ENCODE results near the gene OTUD7B. TPM values are rescaled to one million over a fixed set of nuclear protein-coding genes. Genes with fewer than 3 reads are reported as not detected.

Gene OTUD7B
- total and polyA plus RNA-seq, 9 of the 15 experiments (the other 6 are each of a cell fraction or from before 2014, with no cell fraction given): 0.96 to 18.8 (median 7.4) TPM

DNA sequence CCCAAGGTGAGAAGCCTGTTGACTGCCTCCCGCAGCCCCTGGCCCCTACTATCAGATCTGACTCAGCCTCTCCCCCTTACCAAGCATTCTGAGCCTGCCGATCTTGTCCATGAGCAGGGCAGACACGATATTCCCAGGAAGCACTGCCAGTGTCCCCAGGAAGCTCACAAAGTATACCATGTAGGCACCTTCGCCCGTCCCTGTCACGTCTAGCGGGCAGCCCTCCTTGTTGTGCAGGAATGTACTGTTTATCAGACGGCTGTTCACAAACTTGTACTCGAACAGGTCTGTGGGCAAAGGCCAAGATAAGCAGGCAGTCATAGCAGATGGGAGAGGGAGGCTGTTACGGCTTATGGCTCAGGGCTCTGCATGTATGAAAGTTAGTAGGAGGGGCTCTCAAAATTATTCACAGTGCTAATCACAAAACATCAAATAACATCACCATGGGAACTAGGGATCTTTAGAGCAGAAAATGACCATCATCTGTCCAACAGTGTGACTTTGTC is 103.9 kb downstream of the OTUD7B start (continued):
- TF ChIP-seq, protein P1, sequence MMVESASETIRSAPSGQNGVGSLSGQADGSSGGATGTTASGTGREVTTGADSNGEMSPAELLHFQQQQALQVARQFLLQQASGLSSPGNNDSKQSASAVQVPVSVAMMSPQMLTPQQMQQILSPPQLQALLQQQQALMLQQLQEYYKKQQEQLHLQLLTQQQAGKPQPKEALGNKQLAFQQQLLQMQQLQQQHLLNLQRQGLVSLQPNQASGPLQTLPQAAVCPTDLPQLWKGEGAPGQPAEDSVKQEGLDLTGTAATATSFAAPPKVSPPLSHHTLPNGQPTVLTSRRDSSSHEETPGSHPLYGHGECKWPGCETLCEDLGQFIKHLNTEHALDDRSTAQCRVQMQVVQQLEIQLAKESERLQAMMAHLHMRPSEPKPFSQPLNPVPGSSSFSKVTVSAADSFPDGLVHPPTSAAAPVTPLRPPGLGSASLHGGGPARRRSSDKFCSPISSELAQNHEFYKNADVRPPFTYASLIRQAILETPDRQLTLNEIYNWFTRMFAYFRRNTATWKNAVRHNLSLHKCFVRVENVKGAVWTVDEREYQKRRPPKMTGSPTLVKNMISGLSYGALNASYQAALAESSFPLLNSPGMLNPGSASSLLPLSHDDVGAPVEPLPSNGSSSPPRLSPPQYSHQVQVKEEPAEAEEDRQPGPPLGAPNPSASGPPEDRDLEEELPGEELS (CRISPR knock-in tag; IDR thresholded peaks at IDR 0.05; ENCODE audit: borderline replicate concordance): no peak
- TF ChIP-seq NEUROD1 (IDR thresholded peaks at IDR 0.05; ENCODE audit: borderline replicate concordance, low read depth, low read length, partially characterized antibody) (no peak), ZNF561 (CRISPR knock-in tag; conservative IDR thresholded peaks at IDR 0.05) (no peak), ZNF197 (CRISPR knock-in tag; IDR thresholded peaks at IDR 0.05; ENCODE audit: low read depth) (no peak), ELF2 (CRISPR knock-in tag; IDR thresholded peaks at IDR 0.05) (no peak), MED1 (CRISPR knock-in tag; IDR thresholded peaks at IDR 0.05; ENCODE audit: borderline replicate concordance) (no peak), ZNF232 (CRISPR knock-in tag; IDR thresholded peaks at IDR 0.05) (no peak), SIRT6 (IDR thresholded peaks at IDR 0.05; ENCODE audit: low read depth, low read length) (no peak), BRF1 (IDR thresholded peaks at IDR 0.05; ENCODE audit: borderline replicate concordance, extremely low read depth, insufficient read length) (no peak), TEAD1 (CRISPR knock-in tag; IDR thresholded peaks at IDR 0.05) (peak in 1 of 2 experiments; percentile 82; a peak in 2 of 4 replicates), POLR2A (conservative IDR thresholded peaks at IDR 0.05) (no peak)
- TF ChIP-seq, protein P2, sequence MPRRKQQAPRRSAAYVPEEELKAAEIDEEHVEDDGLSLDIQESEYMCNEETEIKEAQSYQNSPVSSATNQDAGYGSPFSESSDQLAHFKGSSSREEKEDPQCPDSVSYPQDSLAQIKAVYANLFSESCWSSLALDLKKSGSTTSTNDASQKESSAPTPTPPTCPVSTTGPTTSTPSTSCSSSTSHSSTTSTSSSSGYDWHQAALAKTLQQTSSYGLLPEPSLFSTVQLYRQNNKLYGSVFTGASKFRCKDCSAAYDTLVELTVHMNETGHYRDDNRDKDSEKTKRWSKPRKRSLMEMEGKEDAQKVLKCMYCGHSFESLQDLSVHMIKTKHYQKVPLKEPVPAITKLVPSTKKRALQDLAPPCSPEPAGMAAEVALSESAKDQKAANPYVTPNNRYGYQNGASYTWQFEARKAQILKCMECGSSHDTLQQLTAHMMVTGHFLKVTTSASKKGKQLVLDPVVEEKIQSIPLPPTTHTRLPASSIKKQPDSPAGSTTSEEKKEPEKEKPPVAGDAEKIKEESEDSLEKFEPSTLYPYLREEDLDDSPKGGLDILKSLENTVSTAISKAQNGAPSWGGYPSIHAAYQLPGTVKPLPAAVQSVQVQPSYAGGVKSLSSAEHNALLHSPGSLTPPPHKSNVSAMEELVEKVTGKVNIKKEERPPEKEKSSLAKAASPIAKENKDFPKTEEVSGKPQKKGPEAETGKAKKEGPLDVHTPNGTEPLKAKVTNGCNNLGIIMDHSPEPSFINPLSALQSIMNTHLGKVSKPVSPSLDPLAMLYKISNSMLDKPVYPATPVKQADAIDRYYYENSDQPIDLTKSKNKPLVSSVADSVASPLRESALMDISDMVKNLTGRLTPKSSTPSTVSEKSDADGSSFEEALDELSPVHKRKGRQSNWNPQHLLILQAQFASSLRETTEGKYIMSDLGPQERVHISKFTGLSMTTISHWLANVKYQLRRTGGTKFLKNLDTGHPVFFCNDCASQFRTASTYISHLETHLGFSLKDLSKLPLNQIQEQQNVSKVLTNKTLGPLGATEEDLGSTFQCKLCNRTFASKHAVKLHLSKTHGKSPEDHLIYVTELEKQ (CRISPR knock-in tag; IDR thresholded peaks at IDR 0.05): no peak
- TF ChIP-seq, protein P3, sequence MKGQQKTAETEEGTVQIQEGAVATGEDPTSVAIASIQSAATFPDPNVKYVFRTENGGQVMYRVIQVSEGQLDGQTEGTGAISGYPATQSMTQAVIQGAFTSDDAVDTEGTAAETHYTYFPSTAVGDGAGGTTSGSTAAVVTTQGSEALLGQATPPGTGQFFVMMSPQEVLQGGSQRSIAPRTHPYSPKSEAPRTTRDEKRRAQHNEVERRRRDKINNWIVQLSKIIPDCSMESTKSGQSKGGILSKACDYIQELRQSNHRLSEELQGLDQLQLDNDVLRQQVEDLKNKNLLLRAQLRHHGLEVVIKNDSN (CRISPR knock-in tag; IDR thresholded peaks at IDR 0.05): no peak
- TF ChIP-seq, protein P4, sequence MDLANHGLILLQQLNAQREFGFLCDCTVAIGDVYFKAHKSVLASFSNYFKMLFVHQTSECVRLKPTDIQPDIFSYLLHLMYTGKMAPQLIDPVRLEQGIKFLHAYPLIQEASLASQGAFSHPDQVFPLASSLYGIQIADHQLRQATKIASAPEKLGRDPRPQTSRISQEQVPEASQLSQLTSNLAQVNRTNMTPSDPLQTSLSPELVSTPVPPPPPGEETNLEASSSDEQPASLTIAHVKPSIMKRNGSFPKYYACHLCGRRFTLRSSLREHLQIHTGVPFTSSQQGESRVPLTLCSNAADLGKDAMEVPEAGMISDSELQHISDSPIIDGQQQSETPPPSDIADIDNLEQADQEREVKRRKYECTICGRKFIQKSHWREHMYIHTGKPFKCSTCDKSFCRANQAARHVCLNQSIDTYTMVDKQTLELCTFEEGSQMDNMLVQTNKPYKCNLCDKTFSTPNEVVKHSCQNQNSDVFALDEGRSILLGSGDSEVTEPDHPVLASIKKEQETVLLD (IDR thresholded peaks at IDR 0.05): 0 out of 2 replicates have a peak, but pooled peaks have one; percentile 8
- TF ChIP-seq, protein P5, sequence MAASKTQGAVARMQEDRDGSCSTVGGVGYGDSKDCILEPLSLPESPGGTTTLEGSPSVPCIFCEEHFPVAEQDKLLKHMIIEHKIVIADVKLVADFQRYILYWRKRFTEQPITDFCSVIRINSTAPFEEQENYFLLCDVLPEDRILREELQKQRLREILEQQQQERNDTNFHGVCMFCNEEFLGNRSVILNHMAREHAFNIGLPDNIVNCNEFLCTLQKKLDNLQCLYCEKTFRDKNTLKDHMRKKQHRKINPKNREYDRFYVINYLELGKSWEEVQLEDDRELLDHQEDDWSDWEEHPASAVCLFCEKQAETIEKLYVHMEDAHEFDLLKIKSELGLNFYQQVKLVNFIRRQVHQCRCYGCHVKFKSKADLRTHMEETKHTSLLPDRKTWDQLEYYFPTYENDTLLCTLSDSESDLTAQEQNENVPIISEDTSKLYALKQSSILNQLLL (CRISPR knock-in tag; IDR thresholded peaks at IDR 0.05; ENCODE audit: borderline replicate concordance): no peak
- TF ChIP-seq, protein P6, sequence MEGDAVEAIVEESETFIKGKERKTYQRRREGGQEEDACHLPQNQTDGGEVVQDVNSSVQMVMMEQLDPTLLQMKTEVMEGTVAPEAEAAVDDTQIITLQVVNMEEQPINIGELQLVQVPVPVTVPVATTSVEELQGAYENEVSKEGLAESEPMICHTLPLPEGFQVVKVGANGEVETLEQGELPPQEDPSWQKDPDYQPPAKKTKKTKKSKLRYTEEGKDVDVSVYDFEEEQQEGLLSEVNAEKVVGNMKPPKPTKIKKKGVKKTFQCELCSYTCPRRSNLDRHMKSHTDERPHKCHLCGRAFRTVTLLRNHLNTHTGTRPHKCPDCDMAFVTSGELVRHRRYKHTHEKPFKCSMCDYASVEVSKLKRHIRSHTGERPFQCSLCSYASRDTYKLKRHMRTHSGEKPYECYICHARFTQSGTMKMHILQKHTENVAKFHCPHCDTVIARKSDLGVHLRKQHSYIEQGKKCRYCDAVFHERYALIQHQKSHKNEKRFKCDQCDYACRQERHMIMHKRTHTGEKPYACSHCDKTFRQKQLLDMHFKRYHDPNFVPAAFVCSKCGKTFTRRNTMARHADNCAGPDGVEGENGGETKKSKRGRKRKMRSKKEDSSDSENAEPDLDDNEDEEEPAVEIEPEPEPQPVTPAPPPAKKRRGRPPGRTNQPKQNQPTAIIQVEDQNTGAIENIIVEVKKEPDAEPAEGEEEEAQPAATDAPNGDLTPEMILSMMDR (IDR thresholded peaks at IDR 0.05 in 2 of 3, conservative IDR thresholded peaks at IDR 0.05 in 1 of 3; ENCODE audit: insufficient read depth in 2 of 3, low read depth in 1 of 3, low read length in 3 of 3): no peak

Measured in K562 (cell line).